Activated T-cell treated with anti-CD3 and anti-CD28 coated beads, Interleukin-2, amount 50 U/mL, for 24 hours (primary cell): ENCODE data around the gene ITIH3.

ENCODE experiments used
- DNase-seq: peaks from one replicate; pipeline ENCODE4 v3.0.0-alpha.2; 2020
- H3K27ac Mint-ChIP-seq: 2 replicates; pipeline ENCODE4 v1.8.0; 2020; ENCODE audit warnings: mild to moderate bottlenecking, mixed read lengths
- H3K27me3 Mint-ChIP-seq: 2 replicates; pipeline ENCODE4 v1.8.0; 2020; ENCODE audit warnings: mixed read lengths
- H3K36me3 Mint-ChIP-seq: 2 replicates; pipeline ENCODE4 v1.8.0; 2020; ENCODE audit warnings: low read depth, mixed read lengths
- H3K4me1 Mint-ChIP-seq: 2 replicates; pipeline ENCODE4 v1.8.0; 2020; ENCODE audit warnings: low read depth, mixed read lengths
- H3K4me3 Mint-ChIP-seq: 2 replicates; pipeline ENCODE4 v1.8.0; 2020; ENCODE audit warnings: mild to moderate bottlenecking, moderate library complexity, mixed read lengths
- H3K9me3 Mint-ChIP-seq: 2 replicates; pipeline ENCODE4 v1.8.0; 2020; ENCODE audit warnings: mixed read lengths

The ITIH3 gene

DNA sequence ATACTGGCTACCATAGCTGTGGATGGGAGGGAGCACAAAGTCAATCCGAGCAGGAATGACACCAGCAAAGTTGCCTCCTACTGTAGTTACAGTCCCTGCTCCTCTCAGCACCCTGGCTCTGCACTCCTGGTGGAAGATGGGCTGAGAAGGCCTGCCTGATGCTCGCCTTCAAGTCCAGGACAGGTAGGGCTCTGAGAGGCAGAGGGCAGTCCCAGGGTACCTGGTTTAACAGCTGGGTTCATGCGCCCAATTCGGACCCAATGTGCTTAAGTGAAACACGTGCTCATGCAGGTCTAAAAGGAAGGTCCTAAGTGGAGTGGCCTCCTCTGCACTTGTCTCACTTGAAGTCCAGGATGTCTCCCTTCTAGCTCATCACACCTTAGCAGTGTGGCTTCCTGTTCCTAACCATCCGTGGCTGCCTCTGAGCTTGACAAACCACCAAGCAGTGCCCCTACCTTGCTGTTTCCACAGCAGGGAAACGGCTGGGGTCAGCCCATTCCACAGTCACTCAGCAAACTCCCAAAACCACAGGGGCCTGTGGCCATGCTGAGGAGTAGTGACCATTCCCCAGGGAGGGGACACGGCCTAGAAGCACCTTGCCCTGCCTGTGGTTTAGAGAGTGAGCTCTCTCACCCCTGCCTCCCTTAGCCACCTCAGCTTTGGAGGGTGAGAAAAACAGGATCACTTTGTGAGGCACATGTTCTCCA lies 44.1 kb downstream of the ITIH3 start:
- Mint-ChIP-seq H3K27ac (no peak overlapping the region), H3K4me1 (peaks cover 34% of the 10 kb centered on the region), H3K27me3 (no peaks in the 10 kb centered on the region), H3K4me3 (no peak overlapping the region), H3K36me3 (peaks cover 52% of the 10 kb centered on the region), H3K9me3 (no peaks in the 10 kb centered on the region)
- DNase-seq = no peak

GRCh38 chr3:52839268-52839575 lies 44.6 kb downstream of the ITIH3 start:
- H3K4me3 Mint-ChIP-seq = no peak overlapping the region
- no peak for DNase-seq
- H3K9me3 Mint-ChIP-seq = no peaks in the 10 kb centered on the region
- peaks cover 36% of the 10 kb centered on the region for H3K4me1 Mint-ChIP-seq
- H3K27ac Mint-ChIP-seq = no peak overlapping the region
- peaks cover 53% of the 10 kb centered on the region for H3K36me3 Mint-ChIP-seq
- no peaks in the 10 kb centered on the region for H3K27me3 Mint-ChIP-seq

GRCh38 chr3:52839892-52840545 lies 45.4 kb downstream of the ITIH3 start:
- H3K4me1 Mint-ChIP-seq = peaks cover 41% of the 10 kb centered on the region
- H3K4me3 Mint-ChIP-seq = no peak overlapping the region
- peaks cover 55% of the 10 kb centered on the region for H3K36me3 Mint-ChIP-seq
- H3K9me3 Mint-ChIP-seq = no peaks in the 10 kb centered on the region
- no peak overlapping the region for H3K27ac Mint-ChIP-seq
- no peaks in the 10 kb centered on the region for H3K27me3 Mint-ChIP-seq
- DNase-seq = no peak

- H3K4me1 Mint-ChIP-seq = peaks cover 41% of the 10 kb centered on the region
Measured at GRCh38 chr3:52841211-52841980, 46.8 kb downstream of the ITIH3 start.

DNA sequence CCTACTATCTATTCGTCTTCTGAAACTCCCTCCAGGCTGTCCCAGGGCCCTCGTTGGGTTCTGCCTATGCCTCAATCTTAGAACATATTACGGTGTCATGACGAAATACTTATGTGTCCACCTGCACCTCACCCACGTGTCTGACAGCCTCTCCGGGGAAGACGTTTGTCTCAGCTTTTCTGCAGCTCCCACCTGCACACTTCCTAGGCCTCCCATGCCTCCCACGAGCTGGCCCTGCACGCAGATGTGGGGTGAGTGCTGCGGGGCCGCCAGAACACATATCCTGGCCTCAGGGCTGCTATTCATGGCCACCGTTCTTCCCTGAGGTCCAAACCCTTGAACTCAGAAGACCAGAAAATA lies 47.4 kb downstream of the ITIH3 start:
- Mint-ChIP-seq H3K4me3 (no peak overlapping the region), H3K36me3 (peaks cover 43% of the 10 kb centered on the region), H3K27ac (peak overlapping the region; percentile 28), H3K4me1 (peaks cover 37% of the 10 kb centered on the region), H3K27me3 (no peaks in the 10 kb centered on the region), H3K9me3 (no peaks in the 10 kb centered on the region)
- no peak for DNase-seq

More at GRCh38 chr3:52841211-52841980, 46.8 kb downstream of the ITIH3 start:
- Mint-ChIP-seq H3K4me3 (no peak overlapping the region), H3K27me3 (no peaks in the 10 kb centered on the region), H3K27ac (peak overlapping the region; percentile 65), H3K36me3 (peaks cover 47% of the 10 kb centered on the region), H3K9me3 (no peaks in the 10 kb centered on the region)
- DNase-seq = no peak

GRCh38 chr3:52842424-52842823 lies 47.8 kb downstream of the ITIH3 start:
- H3K4me1 Mint-ChIP-seq = peaks cover 34% of the 10 kb centered on the region
- no peaks in the 10 kb centered on the region for H3K27me3 Mint-ChIP-seq
- peaks cover 44% of the 10 kb centered on the region for H3K36me3 Mint-ChIP-seq
- no peaks in the 10 kb centered on the region for H3K9me3 Mint-ChIP-seq
- no peak overlapping the region for H3K27ac Mint-ChIP-seq
- H3K4me3 Mint-ChIP-seq = no peak overlapping the region
- DNase-seq = no peak

GRCh38 chr3:52843108-52843865 lies 48.7 kb downstream of the ITIH3 start:
- H3K9me3 Mint-ChIP-seq = no peaks in the 10 kb centered on the region
- DNase-seq = no peak
- no peaks in the 10 kb centered on the region for H3K27me3 Mint-ChIP-seq
- no peak overlapping the region for H3K27ac Mint-ChIP-seq
- no peak overlapping the region for H3K4me3 Mint-ChIP-seq
- peaks cover 47% of the 10 kb centered on the region for H3K36me3 Mint-ChIP-seq
- H3K4me1 Mint-ChIP-seq = peaks cover 25% of the 10 kb centered on the region

DNA sequence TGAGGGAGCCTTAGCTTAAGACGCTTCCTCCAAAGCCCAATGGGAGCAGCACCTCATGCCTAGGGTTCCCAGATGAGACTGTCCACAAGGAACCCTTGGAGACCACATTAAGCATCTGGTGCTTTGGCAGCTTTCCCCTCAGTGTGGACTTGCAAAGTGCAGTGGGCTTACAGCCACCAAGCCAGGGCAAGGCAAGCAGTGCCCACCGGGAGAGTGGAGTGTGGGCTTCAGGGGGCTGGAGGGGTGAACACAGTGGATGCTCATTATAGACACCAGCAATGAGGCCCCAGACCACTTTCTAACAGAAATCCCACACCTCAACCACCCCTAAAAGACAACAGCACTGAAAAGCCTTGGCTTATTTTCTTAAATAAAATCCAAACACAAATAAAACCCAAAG lies 49.3 kb downstream of the ITIH3 start:
- no peak overlapping the region for H3K27ac Mint-ChIP-seq
- peaks cover 19% of the 10 kb centered on the region for H3K4me1 Mint-ChIP-seq
- H3K27me3 Mint-ChIP-seq = no peaks in the 10 kb centered on the region
- no peaks in the 10 kb centered on the region for H3K9me3 Mint-ChIP-seq
- H3K4me3 Mint-ChIP-seq = no peak overlapping the region
- DNase-seq = no peak
- H3K36me3 Mint-ChIP-seq = peaks cover 52% of the 10 kb centered on the region

- Mint-ChIP-seq H3K27ac (peak overlapping the region; percentile 8), H3K27me3 (no peaks in the 10 kb centered on the region), H3K36me3 (peaks cover 58% of the 10 kb centered on the region), H3K9me3 (no peaks in the 10 kb centered on the region), H3K4me3 (no peak overlapping the region), H3K4me1 (peaks cover 14% of the 10 kb centered on the region)
- no peak for DNase-seq
Measured at GRCh38 chr3:52844290-52844975, 49.8 kb downstream of the ITIH3 start.

DNA sequence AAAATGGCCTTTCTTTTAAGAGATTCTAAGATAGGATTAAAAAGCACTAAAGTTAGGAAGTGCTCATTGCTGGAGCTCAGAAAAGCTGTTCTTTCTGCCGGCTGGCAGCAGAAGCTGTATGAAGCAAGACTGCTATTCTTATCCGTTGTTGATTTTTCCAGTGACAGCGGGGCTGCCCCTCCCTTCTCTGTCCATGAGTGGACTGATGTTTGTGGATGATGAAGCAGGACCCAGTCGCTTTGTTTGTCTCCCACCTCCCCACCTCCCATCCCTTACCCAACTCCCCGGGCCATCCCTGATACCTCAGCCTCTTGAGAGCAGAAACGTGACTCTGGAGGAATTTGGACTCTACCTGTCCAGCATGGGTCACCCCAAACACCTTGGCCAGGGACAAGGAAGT lies 50.6 kb downstream of the ITIH3 start:
- Mint-ChIP-seq H3K9me3 (no peaks in the 10 kb centered on the region), H3K27me3 (no peaks in the 10 kb centered on the region), H3K36me3 (peaks cover 60% of the 10 kb centered on the region), H3K4me3 (no peak overlapping the region), H3K4me1 (peaks cover 8% of the 10 kb centered on the region), H3K27ac (no peak overlapping the region)
- no peak for DNase-seq

DNA sequence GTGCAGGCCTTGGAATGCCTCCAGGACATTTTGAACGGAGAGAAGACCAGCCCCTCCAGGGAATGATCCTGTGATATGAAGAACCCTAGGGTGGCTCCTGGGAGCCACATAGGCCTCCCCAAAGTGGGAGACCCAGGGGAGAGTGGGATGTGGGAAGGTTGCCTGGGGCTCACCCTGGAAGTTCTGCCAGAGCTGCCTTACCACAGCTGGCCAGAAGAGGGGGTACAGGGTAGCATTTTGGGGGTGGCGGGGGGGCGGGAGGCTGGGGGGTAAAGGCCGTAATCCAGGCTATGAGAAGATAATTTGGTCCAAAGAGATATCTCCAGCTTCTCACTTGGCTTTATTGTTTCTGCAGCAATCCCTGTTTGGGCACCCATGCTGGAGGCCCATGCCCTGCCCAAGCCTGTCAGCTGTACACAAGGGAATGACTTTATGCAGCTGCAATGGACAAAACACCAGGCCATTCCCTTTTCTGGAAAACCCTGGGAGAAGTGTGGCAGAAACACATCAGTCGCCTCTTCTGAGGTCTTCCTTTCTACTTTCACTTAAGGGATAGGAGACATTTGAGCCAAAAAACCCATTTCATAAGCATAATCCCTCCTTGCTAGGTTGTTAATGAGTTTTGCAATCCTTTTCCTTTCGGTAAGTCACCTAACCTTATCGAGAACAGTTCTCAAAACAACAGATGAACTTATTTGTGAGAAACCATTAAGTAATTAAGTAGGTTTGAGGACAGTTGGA lies 51.3 kb downstream of the ITIH3 start:
- Mint-ChIP-seq H3K4me1 (peaks cover 7% of the 10 kb centered on the region), H3K36me3 (peaks cover 58% of the 10 kb centered on the region), H3K4me3 (no peak overlapping the region), H3K9me3 (no peaks in the 10 kb centered on the region), H3K27me3 (no peaks in the 10 kb centered on the region), H3K27ac (no peak overlapping the region)
- peak; percentile 54 for DNase-seq

- Mint-ChIP-seq H3K27ac (no peak overlapping the region), H3K27me3 (no peaks in the 10 kb centered on the region), H3K4me1 (peaks cover 7% of the 10 kb centered on the region), H3K4me3 (no peak overlapping the region), H3K9me3 (no peaks in the 10 kb centered on the region), H3K36me3 (peaks cover 61% of the 10 kb centered on the region)
- DNase-seq = no peak
Measured at GRCh38 chr3:52846432-52846965, 51.9 kb downstream of the ITIH3 start.

- H3K4me1 Mint-ChIP-seq = peaks cover 7% of the 10 kb centered on the region
- H3K27ac Mint-ChIP-seq = no peak overlapping the region
- H3K9me3 Mint-ChIP-seq = no peaks in the 10 kb centered on the region
- peaks cover 61% of the 10 kb centered on the region for H3K36me3 Mint-ChIP-seq
- no peaks in the 10 kb centered on the region for H3K27me3 Mint-ChIP-seq
- no peak for DNase-seq
- H3K4me3 Mint-ChIP-seq = no peak overlapping the region
Measured at GRCh38 chr3:52847241-52847640, 52.6 kb downstream of the ITIH3 start.
